Calu3 (cell line): ENCODE measurements around the gene C1QA. TPM values are rescaled to one million over a fixed set of nuclear protein-coding genes. Genes with fewer than 3 reads are reported as not detected.

ENCODE experiments used
- BruUV-seq: library from RNA; stranded (reverse); fragments of 400-500 nt; replicated peaks from 2 replicates; lab custom pipeline; 2021; lab: Mats Ljungman, UMichigan
- CTCF ChIA-PET: fragments of 300-600 bp; sonication (Branson Sonifier 250); formaldehyde crosslinking; loops from one replicate; lab custom pipeline; 2022; ENCODE audit warnings: antibody characterized with exemption; lab: Charles Lee
- DNase-seq: peaks from one replicate; pipeline ENCODE4 v3.0.0; 2022
- H3K27ac Mint-ChIP-seq: one replicate; pipeline ENCODE4 v1.8.0; 2022; ENCODE audit warnings: mixed read lengths; ENCODE audit not compliant: unreplicated experiment
- H3K27me3 Mint-ChIP-seq: one replicate; pipeline ENCODE4 v1.8.0; 2022; ENCODE audit warnings: mixed read lengths; ENCODE audit not compliant: unreplicated experiment
- H3K36me3 Mint-ChIP-seq: one replicate; pipeline ENCODE4 v1.8.0; 2022; ENCODE audit warnings: mild to moderate bottlenecking, moderate library complexity, mixed read lengths; ENCODE audit not compliant: insufficient read depth, unreplicated experiment
- H3K4me1 Mint-ChIP-seq: one replicate; pipeline ENCODE4 v1.8.0; 2022; ENCODE audit warnings: mild to moderate bottlenecking, low read depth, mixed read lengths; ENCODE audit not compliant: unreplicated experiment
- H3K4me3 Mint-ChIP-seq: one replicate; pipeline ENCODE4 v1.8.0; 2022; ENCODE audit warnings: mild to moderate bottlenecking, low read depth, moderate library complexity, mixed read lengths; ENCODE audit not compliant: unreplicated experiment
- H3K9me3 Mint-ChIP-seq: one replicate; pipeline ENCODE4 v1.8.0; 2022; ENCODE audit warnings: low read depth, mixed read lengths; ENCODE audit not compliant: unreplicated experiment
- CTCF ChIP-seq: fragments of 200-600 bp; IDR thresholded peaks from one replicate; pipeline ENCODE4 v1.8.0; 2022; ENCODE audit warnings: antibody characterized with exemption; ENCODE audit not compliant: unreplicated experiment
- intact Hi-C: fragments of 100-400 bp; cut with micrococcal nuclease; formaldehyde crosslinking; loops from one replicate; pipeline ENCODE4 v1.10.0; 2022; ENCODE audit not compliant: unreplicated experiment
- total RNA-seq: library from RNA; stranded (reverse); gene quantifications from 2 replicates; pipeline ENCODE4 v1.2.3, GENCODE V29; 2022

The C1QA gene
- total RNA-seq, 1 experiment from 2014 or later: not detected

GRCh38 chr1:22677931-22678896 lies 41.8 kb downstream of the C1QA start:
- Mint-ChIP-seq H3K4me1 (no peaks in the 10 kb centered on the region), H3K27ac (no peak overlapping the region), H3K4me3 (no peak overlapping the region), H3K9me3 (no peaks in the 10 kb centered on the region), H3K27me3 (peaks cover 25% of the 10 kb centered on the region), H3K36me3 (no peaks in the 10 kb centered on the region)
- BruUV-seq: no TSS peak
- TF ChIP-seq CTCF: no peak
- intact Hi-C loops: no loop called here
- CTCF ChIA-PET: no interaction called here
- no peak for DNase-seq

GRCh38 chr1:22680726-22681125 lies 44.3 kb downstream of the C1QA start:
- no peaks in the 10 kb centered on the region for H3K9me3 Mint-ChIP-seq
- no peak overlapping the region for H3K4me3 Mint-ChIP-seq
- TF ChIP-seq CTCF: no peak
- peaks cover 32% of the 10 kb centered on the region for H3K27me3 Mint-ChIP-seq
- CTCF ChIA-PET: no interaction called here
- no peaks in the 10 kb centered on the region for H3K36me3 Mint-ChIP-seq
- intact Hi-C loops: no loop called here
- H3K4me1 Mint-ChIP-seq: no peaks in the 10 kb centered on the region
- BruUV-seq: no TSS peak
- DNase-seq: no peak
- H3K27ac Mint-ChIP-seq: no peak overlapping the region

- Mint-ChIP-seq H3K9me3 (no peaks in the 10 kb centered on the region), H3K36me3 (no peaks in the 10 kb centered on the region), H3K4me1 (no peaks in the 10 kb centered on the region), H3K27me3 (peaks cover 38% of the 10 kb centered on the region), H3K4me3 (no peak overlapping the region), H3K27ac (no peak overlapping the region)
- no peak for DNase-seq
- no TSS peak for BruUV-seq
- TF ChIP-seq CTCF: no peak
- CTCF ChIA-PET: no interaction called here
- intact Hi-C loops: no loop called here
These were observed 45.3 kb downstream of the C1QA start for GRCh38 chr1:22681556-22682276.

GRCh38 chr1:22683547-22683946 lies 47.1 kb downstream of the C1QA start:
- Mint-ChIP-seq H3K4me3 (no peak overlapping the region), H3K27me3 (peaks cover 47% of the 10 kb centered on the region), H3K27ac (no peak overlapping the region), H3K9me3 (no peaks in the 10 kb centered on the region), H3K36me3 (no peaks in the 10 kb centered on the region), H3K4me1 (no peaks in the 10 kb centered on the region)
- no peak for DNase-seq
- CTCF ChIA-PET: interaction anchor here (0.6 to 0.9 kb wide), 2 partner anchors 246 to 248 kb away, joined by 3 to 4 read pairs; no protein-coding TSS in a partner anchor
- no TSS peak for BruUV-seq
- intact Hi-C loops: no loop called here
- no peak for TF ChIP-seq CTCF
